Activated CD4-positive, alpha-beta T cell treated with anti-CD3 and anti-CD28 coated beads, Interleukin-2, amount 10 ng/mL, durations not matched to agents 7 days and 5 days (primary cell): ENCODE measurements around the gene DPEP2. TPM values are rescaled to one million over a fixed set of nuclear protein-coding genes. Genes with fewer than 3 reads are reported as not detected.
"Not testable (repeated sequence)": the region's sequence is repeated elsewhere in the genome, so short reads cannot be mapped to it uniquely, and the experiment has no call there.

Source experiments
- CTCF ChIA-PET: fragments of 350-600 bp; sonication (Branson Sonifier 250); formaldehyde crosslinking; loops from one replicate; lab custom pipeline; 2021; ENCODE audit warnings: antibody characterized with exemption; lab: Charles Lee
- POLR2A ChIA-PET: fragments of 350-600 bp; sonication (Branson Sonifier 250); formaldehyde crosslinking; loops from one replicate; lab custom pipeline; 2021; ENCODE audit warnings: antibody characterized with exemption; lab: Charles Lee
- DNase-seq: peaks from one replicate; pipeline ENCODE4 v3.0.0-alpha.2; 2020
- H3K27ac Mint-ChIP-seq: one replicate; pipeline ENCODE4 v1.8.0; 2021; ENCODE audit warnings: mild to moderate bottlenecking, moderate library complexity, mixed read lengths
- H3K27me3 Mint-ChIP-seq: one replicate; pipeline ENCODE4 v1.8.0; 2021; ENCODE audit warnings: mixed read lengths
- H3K36me3 Mint-ChIP-seq: one replicate; pipeline ENCODE4 v1.8.0; 2021; ENCODE audit warnings: low read depth, mixed read lengths
- H3K4me1 Mint-ChIP-seq: one replicate; pipeline ENCODE4 v1.8.0; 2021; ENCODE audit warnings: mixed read lengths
- H3K4me3 Mint-ChIP-seq: one replicate; pipeline ENCODE4 v1.8.0; 2021; ENCODE audit warnings: mild to moderate bottlenecking, moderate library complexity, mixed read lengths
- H3K9me3 Mint-ChIP-seq: one replicate; pipeline ENCODE4 v1.8.0; 2021; ENCODE audit warnings: mixed read lengths
- total RNA-seq, 2 experiments: library from RNA; stranded (reverse); gene quantifications; one replicate each; pipeline ENCODE4 v1.2.3, GENCODE V29; 2021

The DPEP2 gene
- total RNA-seq, 2 experiments from 2014 or later, result 12.4 to 14.2 TPM

GRCh38 chr16:67944690-67945391 is 54.4 kb downstream of the DPEP2 start:
- Mint-ChIP-seq H3K27ac (no peak overlapping the region), H3K27me3 (no peaks in the 10 kb centered on the region), H3K4me3 (no peak overlapping the region), H3K9me3 (no peaks in the 10 kb centered on the region), H3K36me3 (peaks cover 16% of the 10 kb centered on the region), H3K4me1 (peaks cover 21% of the 10 kb centered on the region)
- ChIA-PET POLR2A (no interaction called here), CTCF (interaction anchor here (0.8 to 1.3 kb wide), 4 partner anchors 8 to 272 kb away, joined by 3 to 7 read pairs (median 3); no protein-coding TSS in a partner anchor)
- no peak for DNase-seq

- no peak within 1 kb of the TSS for H3K4me3 Mint-ChIP-seq
- H3K4me1 Mint-ChIP-seq, result peaks cover 30% of the 10 kb centered on the region
- CTCF ChIA-PET, result interaction anchor here (1.0 to 1.3 kb wide), 4 partner anchors 9 to 92 kb away, joined by 3 to 7 read pairs (median 3); no protein-coding TSS in a partner anchor
- no peaks in the 10 kb centered on the region for H3K27me3 Mint-ChIP-seq
- no peak for DNase-seq
- H3K27ac Mint-ChIP-seq, result no peak within 1 kb of the TSS
- peaks cover 18% of the 10 kb centered on the region for H3K36me3 Mint-ChIP-seq
- H3K9me3 Mint-ChIP-seq, result no peaks in the 10 kb centered on the region
- POLR2A ChIA-PET, result no interaction called here
Observed at GRCh38 chr16:67943619-67944504, 55.4 kb downstream of the DPEP2 start, which contains the start of gene LCAT. Gene LCAT, minus strand, starts transcription at chr16:67944120. Its CDS starts 19 bp downstream, at chr16:67944101.

GRCh38 chr16:67943256-67943618 is 56.0 kb downstream of the DPEP2 start:
- Mint-ChIP-seq H3K4me3 (no peak overlapping the region), H3K4me1 (peaks cover 31% of the 10 kb centered on the region), H3K9me3 (no peaks in the 10 kb centered on the region), H3K36me3 (peaks cover 19% of the 10 kb centered on the region), H3K27me3 (no peaks in the 10 kb centered on the region), H3K27ac (no peak overlapping the region)
- no peak for DNase-seq
- POLR2A ChIA-PET, result no interaction called here
- CTCF ChIA-PET, result interaction anchor here (1.1 to 2.0 kb wide), 5 partner anchors 8 to 60 kb away, joined by 3 to 8 read pairs (median 3); partner anchors contain the start of gene DPEP2

- CTCF ChIA-PET, result interaction anchor here (0.8 to 2.1 kb wide), 15 partner anchors 7 to 127 kb away, joined by 3 to 8 read pairs (median 4); partner anchors contain the start of gene DPEP2
- H3K27ac Mint-ChIP-seq, result no peak overlapping the region
- no peak overlapping the region for H3K4me3 Mint-ChIP-seq
- peaks cover 31% of the 10 kb centered on the region for H3K4me1 Mint-ChIP-seq
- POLR2A ChIA-PET, result no interaction called here
- H3K36me3 Mint-ChIP-seq, result peaks cover 16% of the 10 kb centered on the region
- H3K27me3 Mint-ChIP-seq, result no peaks in the 10 kb centered on the region
- DNase-seq, result no peak
- H3K9me3 Mint-ChIP-seq, result no peaks in the 10 kb centered on the region
Observed at GRCh38 chr16:67942510-67943255, 56.6 kb downstream of the DPEP2 start.

- ChIA-PET POLR2A (no interaction called here), CTCF (interaction anchor here (0.8 to 2.1 kb wide), 14 partner anchors 9 to 126 kb away, joined by 3 to 8 read pairs (median 4); partner anchors contain the start of gene DPEP2)
- peak; percentile 50 for DNase-seq
- Mint-ChIP-seq H3K9me3 (no peaks in the 10 kb centered on the region), H3K36me3 (peaks cover 18% of the 10 kb centered on the region), H3K4me1 (peaks cover 35% of the 10 kb centered on the region), H3K27ac (no peak overlapping the region), H3K27me3 (no peaks in the 10 kb centered on the region), H3K4me3 (no peak overlapping the region)
Observed at GRCh38 chr16:67942200-67942509, 57.1 kb downstream of the DPEP2 start.

- H3K27ac Mint-ChIP-seq, result peak overlapping the region; percentile 75
- H3K4me1 Mint-ChIP-seq, result peaks cover 39% of the 10 kb centered on the region
- H3K9me3 Mint-ChIP-seq, result no peaks in the 10 kb centered on the region
- ChIA-PET CTCF (interaction anchor here (0.8 to 2.1 kb wide), 15 partner anchors 9 to 153 kb away, joined by 3 to 9 read pairs (median 4); no protein-coding TSS in a partner anchor), POLR2A (no interaction called here)
- H3K36me3 Mint-ChIP-seq, result peaks cover 22% of the 10 kb centered on the region
- no peak overlapping the region for H3K4me3 Mint-ChIP-seq
- no peaks in the 10 kb centered on the region for H3K27me3 Mint-ChIP-seq
- DNase-seq, result no peak
Observed at GRCh38 chr16:67941469-67942199, 57.6 kb downstream of the DPEP2 start.

GRCh38 chr16:67940446-67941089 is 58.7 kb downstream of the DPEP2 start:
- H3K9me3 Mint-ChIP-seq, result no peaks in the 10 kb centered on the region
- H3K27me3 Mint-ChIP-seq, result no peaks in the 10 kb centered on the region
- peaks cover 27% of the 10 kb centered on the region for H3K36me3 Mint-ChIP-seq
- no peak overlapping the region for H3K4me3 Mint-ChIP-seq
- peaks cover 40% of the 10 kb centered on the region for H3K4me1 Mint-ChIP-seq
- no peak for DNase-seq
- ChIA-PET POLR2A (no interaction called here), CTCF (interaction anchor here (0.8 to 2.1 kb wide), 8 partner anchors 10 to 154 kb away, joined by 3 to 9 read pairs (median 6); partner anchors contain the start of genes RANBP10 and TSNAXIP1)
- peak overlapping the region; percentile 60 for H3K27ac Mint-ChIP-seq

GRCh38 chr16:67939507-67940445 is 59.5 kb downstream of the DPEP2 start:
- H3K36me3 Mint-ChIP-seq, result peaks cover 35% of the 10 kb centered on the region
- H3K9me3 Mint-ChIP-seq, result no peaks in the 10 kb centered on the region
- DNase-seq, result peak; percentile 26
- H3K27me3 Mint-ChIP-seq, result no peaks in the 10 kb centered on the region
- CTCF ChIA-PET, result interaction anchor here (0.9 to 1.9 kb wide), 6 partner anchors 10 to 133 kb away, joined by 3 to 9 read pairs (median 4); partner anchors contain the start of genes RANBP10 and TSNAXIP1
- peak overlapping the region; percentile 76 for H3K27ac Mint-ChIP-seq
- H3K4me1 Mint-ChIP-seq, result peaks cover 48% of the 10 kb centered on the region
- POLR2A ChIA-PET, result no interaction called here
- no peak overlapping the region for H3K4me3 Mint-ChIP-seq

- peak overlapping the region; percentile 93 for H3K27ac Mint-ChIP-seq
- H3K9me3 Mint-ChIP-seq, POLR2A ChIA-PET, DNase-seq, H3K27me3 Mint-ChIP-seq: not testable (repeated sequence)
- peak overlapping the region; percentile 99 for H3K4me3 Mint-ChIP-seq
- peaks cover 48% of the 10 kb centered on the region for H3K36me3 Mint-ChIP-seq
- CTCF ChIA-PET, result interaction anchor here (0.7 to 4.0 kb wide), 6 partner anchors 9 to 416 kb away, joined by 3 to 23 read pairs (median 4); partner anchors contain the start of gene CARMIL2
- peaks cover 59% of the 10 kb centered on the region for H3K4me1 Mint-ChIP-seq
Observed at GRCh38 chr16:67937713-67938112, 61.6 kb downstream of the DPEP2 start.
